Stomach (tissue), 4 donors: ENCODE measurements around the gene CSMD2.

Experiments
- CTCF ChIP-seq, 7 experiments: fragments of 450-650 bp in 4 of 7; fragments of 200-600 bp in 3 of 7; sonication (generic) in 3 of 7; IDR thresholded peaks; one replicate each; pipeline ENCODE4 v1.5.1; 2016 to 2019; ENCODE audit warnings: antibody characterized with exemption in 7 of 7, control low read depth in 2 of 7, mild to moderate bottlenecking in 1 of 7
- POLR2A ChIP-seq, 4 donors: fragments of 450-650 bp; IDR thresholded peaks; one replicate each; pipeline ENCODE4 v1.6.1; 2016; ENCODE audit warnings: antibody characterized with exemption in 4 of 4, control low read depth in 2 of 4, mild to moderate bottlenecking in 1 of 4, moderate library complexity in 1 of 4

- TF ChIP-seq CTCF (IDR thresholded peaks at IDR 0.05) (no peak), POLR2A (IDR thresholded peaks at IDR 0.05) (no peak)
These were observed 136.5 kb downstream of the CSMD2 start for GRCh38 chr1:34028381-34029055.
